ENCODE data around the gene IRF3.
A peak's percentile ranks its signal among the peaks of the same experiment; 100 is the strongest.

Gene IRF3

GRCh38 chr19:49669516-49669915 is 3.9 kb upstream of the IRF3 start:
- no peak for DNase-seq (ENCODE audit: low spot score)

- no peak for DNase-seq (ENCODE audit: low spot score)
Observed at GRCh38 chr19:49667473-49667872, 1.8 kb upstream of the IRF3 start.

GRCh38 chr19:49666120-49666444 is 425 bp upstream of the IRF3 start:
- DNase-seq (ENCODE audit: low spot score), result no peak

- DNase-seq (ENCODE audit: low spot score), result no peak
Observed at GRCh38 chr19:49665036-49665350, 664 bp downstream of the IRF3 start.

- DNase-seq (ENCODE audit: low spot score), result peak; percentile 91
Observed at GRCh38 chr19:49664171-49665035, 1.3 kb downstream of the IRF3 start.

GRCh38 chr19:49663224-49663623 is 2.4 kb downstream of the IRF3 start:
- DNase-seq (ENCODE audit: low spot score), result no peak

GRCh38 chr19:49662011-49662410 is 3.6 kb downstream of the IRF3 start:
- no peak for DNase-seq (ENCODE audit: low spot score)

- no peak for DNase-seq (ENCODE audit: low spot score)
Observed at GRCh38 chr19:49660338-49660961, 5.2 kb downstream of the IRF3 start.

GRCh38 chr19:49658566-49659442 is 6.9 kb downstream of the IRF3 start:
- DNase-seq (ENCODE audit: low spot score), result no peak

- no peak for DNase-seq (ENCODE audit: low spot score)
Observed at GRCh38 chr19:49658139-49658517, 7.5 kb downstream of the IRF3 start.

GRCh38 chr19:49657493-49658138 is 8.0 kb downstream of the IRF3 start:
- DNase-seq (ENCODE audit: low spot score), result no peak

GRCh38 chr19:49656456-49657109 is 9.1 kb downstream of the IRF3 start:
- no peak for DNase-seq (ENCODE audit: low spot score)

- DNase-seq (ENCODE audit: low spot score), result no peak
Observed at GRCh38 chr19:49655570-49656455, 9.8 kb downstream of the IRF3 start.

- DNase-seq (ENCODE audit: low spot score), result no peak
Observed at GRCh38 chr19:49654581-49654980, 11.1 kb downstream of the IRF3 start.

GRCh38 chr19:49653466-49653806 is 12.2 kb downstream of the IRF3 start:
- DNase-seq (ENCODE audit: low spot score), result no peak

- no peak for DNase-seq (ENCODE audit: low spot score)
Observed at GRCh38 chr19:49652551-49653465, 12.8 kb downstream of the IRF3 start.

- DNase-seq (ENCODE audit: low spot score), result no peak
Observed at GRCh38 chr19:49651820-49652550, 13.7 kb downstream of the IRF3 start.

- no peak for DNase-seq (ENCODE audit: low spot score)
Observed at GRCh38 chr19:49651029-49651819, 14.4 kb downstream of the IRF3 start.

All from CD4-positive, alpha-beta T cell treated with Interleukin-2 at 100 ng/mL for 4 hours (primary cell).